ENCODE data around the gene OR10H1. TPM values are rescaled to one million over a fixed set of nuclear protein-coding genes. Genes with fewer than 3 reads are reported as not detected.

Gene OR10H1
- not detected in 2 replicates for total RNA-seq

GRCh38 chr19:15815306-15815705 lies at the start of gene OR10H1:
TSS of gene OR10H1 (minus strand) at chr19:15815664. CDS start at chr19:15808037, 7,627 bp downstream.

DNA sequence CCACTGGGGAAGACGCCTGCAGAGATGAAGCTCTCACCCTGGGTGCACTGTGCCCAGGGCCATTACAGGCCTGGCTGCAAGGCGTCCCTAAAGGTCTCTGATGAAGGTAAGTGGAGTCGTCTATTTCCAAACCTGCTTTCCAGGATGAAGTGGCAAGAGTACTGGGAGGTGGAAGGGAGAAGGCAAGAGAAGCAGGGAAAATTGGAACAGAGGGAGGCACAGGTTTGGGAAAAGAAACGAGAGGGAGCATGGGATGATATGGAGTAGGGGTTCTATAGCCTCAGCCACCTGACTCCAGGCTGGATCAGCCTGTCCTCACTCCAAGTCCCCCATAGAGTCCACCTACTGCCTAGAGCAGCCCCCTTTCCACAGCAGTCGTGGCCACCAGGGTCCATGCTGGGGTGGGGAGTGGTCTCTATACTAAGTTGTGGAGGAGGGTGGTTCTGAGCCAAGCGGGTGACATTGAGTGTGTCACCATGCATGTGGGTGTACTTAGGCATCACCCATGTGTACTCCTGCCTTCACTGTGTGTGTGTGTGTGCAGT lies 27.8 kb downstream of the OR10H1 start, which contains the start of gene OR10H5:
Gene OR10H5, plus strand, starts transcription at position 51 of the 545 bp plus-strand sequence. CDS start 6,388 bp downstream, outside the sequence.

Other genes starting within 250 kb of the OR10H1 start
- gene CYP4F8, start 200.4 kb downstream of the OR10H1 start, total RNA-seq, result 0.14 TPM in 1 of 2 replicates, not detected in the other
- gene CYP4F3, start 174.8 kb downstream of the OR10H1 start, total RNA-seq, result not detected in 2 replicates
- gene CYP4F12, start 142.6 kb downstream of the OR10H1 start, total RNA-seq, result 0.18 TPM in 1 of 2 replicates, not detected in the other
- not detected in 2 replicates for gene OR10H2, start 87.6 kb downstream of the OR10H1 start, total RNA-seq
- not detected in 2 replicates for gene OR10H3, start 77.7 kb downstream of the OR10H1 start, total RNA-seq
- gene OR10H5, start 28.0 kb downstream of the OR10H1 start, total RNA-seq, result not detected in 2 replicates
- not detected in 2 replicates for gene CYP4F2, start 82.4 kb upstream of the OR10H1 start, total RNA-seq
- gene CYP4F11, start 118.9 kb upstream of the OR10H1 start, total RNA-seq, result not detected in 2 replicates
- gene OR10H4, start 133.3 kb upstream of the OR10H1 start, total RNA-seq, result not detected in 2 replicates